GM12875 (cell line): ENCODE measurements around the gene RAI2.

ENCODE experiments used
- H3K4me3 ChIP-seq: one replicate; pipeline ENCODE4 v1.5.1; 2011; ENCODE audit warnings: low read depth, low read length, control low read depth
- CTCF ChIP-seq: IDR thresholded peaks from 2 replicates; pipeline ENCODE4 v1.5.1; 2011; ENCODE audit warnings: low read depth, mild to moderate bottlenecking, control low read depth, inconsistent platforms, low read length, moderate library complexity, borderline replicate concordance; ENCODE audit not compliant: insufficient read depth

The RAI2 gene

GRCh38 chrX:17817251-17817650 is 43.8 kb downstream of the RAI2 start:
- no peak overlapping the region for H3K4me3 ChIP-seq
- no peak for TF ChIP-seq CTCF

GRCh38 chrX:17814557-17814956 is 46.5 kb downstream of the RAI2 start:
- no peak overlapping the region for H3K4me3 ChIP-seq

GRCh38 chrX:17814059-17814458 is 47.0 kb downstream of the RAI2 start:
- H3K4me3 ChIP-seq: no peak overlapping the region
- no peak for TF ChIP-seq CTCF

More at GRCh38 chrX:17814557-17814956, 46.5 kb downstream of the RAI2 start:
- no peak for TF ChIP-seq CTCF

GRCh38 chrX:17813277-17813676 is 47.8 kb downstream of the RAI2 start:
- no peak for TF ChIP-seq CTCF

GRCh38 chrX:17812763-17813162 is 48.3 kb downstream of the RAI2 start:
- peak; percentile 61 for TF ChIP-seq CTCF
- H3K4me3 ChIP-seq: no peak overlapping the region

More at GRCh38 chrX:17813277-17813676, 47.8 kb downstream of the RAI2 start:
- H3K4me3 ChIP-seq: no peak overlapping the region

- H3K4me3 ChIP-seq: no peak overlapping the region
- no peak for TF ChIP-seq CTCF
These were observed 51.1 kb downstream of the RAI2 start for GRCh38 chrX:17809984-17810383.

- H3K4me3 ChIP-seq: no peak overlapping the region
- no peak for TF ChIP-seq CTCF
These were observed 51.8 kb downstream of the RAI2 start for GRCh38 chrX:17809273-17809672.
